ENCODE results near the gene ITGAD.
"Not testable (repeated sequence)": the region's sequence is repeated elsewhere in the genome, so short reads cannot be mapped to it uniquely, and the experiment has no call there.

The ITGAD gene

DNA sequence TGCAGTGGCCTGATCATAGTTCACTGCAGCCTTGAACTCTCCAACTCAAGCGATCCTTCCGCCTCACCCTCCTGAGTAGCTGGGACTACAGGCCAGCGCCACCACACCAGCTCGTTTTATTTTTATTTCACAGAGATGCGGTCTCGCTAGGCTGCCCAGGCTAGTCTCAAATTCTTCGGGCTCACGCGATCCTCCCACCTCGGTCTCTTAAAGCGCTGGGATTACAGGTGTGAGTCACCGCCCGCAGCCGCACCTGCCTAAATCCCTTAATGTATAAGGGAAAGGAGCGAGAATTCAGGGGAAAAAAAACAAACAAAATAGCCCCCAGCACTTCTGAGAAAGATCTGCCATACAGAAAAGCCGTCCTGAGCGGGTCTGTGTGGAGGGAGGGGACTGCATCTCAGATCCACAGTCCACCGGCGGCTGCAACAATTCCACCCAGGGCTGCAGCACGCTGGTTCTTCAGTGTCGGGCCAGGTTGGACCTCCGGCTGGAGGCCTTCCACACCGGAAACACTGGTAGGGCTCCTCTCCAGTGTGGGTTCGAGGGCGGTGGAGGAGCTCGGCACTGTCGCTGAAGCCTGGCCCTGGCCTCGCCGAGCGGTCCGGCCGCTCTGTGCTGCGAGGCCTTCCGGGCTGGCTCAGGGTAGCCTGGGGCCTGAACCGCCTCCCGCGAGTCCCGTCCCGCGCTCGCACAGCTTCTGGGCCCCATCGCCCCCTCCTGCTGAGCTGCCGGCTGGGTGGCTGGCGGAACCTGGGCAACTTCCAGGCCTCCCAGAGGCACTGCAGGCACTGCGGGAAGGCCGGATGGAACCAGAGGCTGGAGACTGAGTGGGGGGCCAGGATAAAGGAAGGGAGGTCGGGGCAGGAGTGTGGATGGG is 42.4 kb downstream of the ITGAD start:
- no peak for DNase-seq

GRCh38 chr16:31436221-31437045 is 43.3 kb downstream of the ITGAD start:
- DNase-seq, result no peak

GRCh38 chr16:31438414-31438813 is 45.3 kb downstream of the ITGAD start:
- DNase-seq, result no peak

DNA sequence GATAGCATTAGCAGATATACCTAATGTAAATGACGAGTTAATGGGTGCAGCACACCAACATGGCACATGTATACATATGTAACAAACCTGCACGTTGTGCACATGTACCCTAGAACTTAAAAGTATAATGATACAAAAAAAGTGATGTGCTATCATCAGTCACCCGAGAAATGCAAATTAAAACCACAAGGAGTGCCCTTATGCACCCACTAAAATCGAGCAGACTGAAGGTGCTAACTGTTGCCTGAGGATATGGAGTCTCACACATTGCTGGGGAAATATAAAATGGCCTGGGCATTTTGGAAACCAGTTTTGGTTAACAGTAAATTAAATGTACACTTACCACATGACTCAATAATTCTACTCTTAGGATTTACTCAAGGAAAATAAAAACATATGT is 45.9 kb downstream of the ITGAD start:
- not testable (repeated sequence) for DNase-seq

DNA sequence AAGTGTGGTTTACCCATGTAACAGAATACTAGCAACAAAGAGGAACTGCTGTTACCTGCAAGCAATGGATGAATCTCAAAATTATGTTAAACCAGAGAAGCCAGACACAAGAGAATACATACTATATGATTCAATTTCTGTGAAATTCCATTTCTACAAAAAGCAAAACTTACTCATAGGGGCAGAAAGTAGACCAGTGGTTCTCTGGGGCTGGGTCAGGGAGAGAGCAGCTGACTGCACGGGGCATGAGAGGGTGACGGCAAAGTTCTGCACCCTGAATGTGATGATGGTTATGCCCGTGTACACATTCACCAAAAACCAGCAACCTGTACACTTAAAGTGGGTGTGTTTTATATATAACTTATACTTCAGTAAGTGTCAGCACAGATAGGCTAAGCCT is 46.4 kb downstream of the ITGAD start:
- DNase-seq, result no peak

- no peak for DNase-seq
Observed at GRCh38 chr16:31440516-31441184, 47.5 kb downstream of the ITGAD start.

DNA sequence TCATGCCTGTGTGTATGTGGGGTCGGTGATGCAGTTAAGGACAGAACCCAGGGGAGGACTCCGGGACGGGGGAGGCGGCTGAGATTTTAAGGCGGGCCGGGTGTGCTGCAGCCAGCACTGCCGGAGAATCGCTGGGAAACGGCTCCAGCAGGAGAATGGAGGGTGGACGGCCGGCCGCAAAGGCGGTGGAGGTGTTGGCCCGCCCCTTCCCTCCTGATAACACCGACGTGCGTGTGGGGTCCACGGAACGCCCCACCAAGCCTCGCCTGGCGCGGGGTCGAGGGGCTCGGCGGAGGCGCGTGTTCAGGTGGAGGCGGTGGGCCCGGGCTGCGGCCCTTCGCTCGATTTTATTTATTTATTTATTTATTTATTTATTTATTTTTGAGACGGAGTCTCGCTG is 48.8 kb downstream of the ITGAD start:
- no peak for DNase-seq

- DNase-seq, result not testable (repeated sequence)
Observed at GRCh38 chr16:31445931-31446330, 52.8 kb downstream of the ITGAD start.

- no peak for DNase-seq
Observed at GRCh38 chr16:31451201-31451600, 58.1 kb downstream of the ITGAD start.

DNA sequence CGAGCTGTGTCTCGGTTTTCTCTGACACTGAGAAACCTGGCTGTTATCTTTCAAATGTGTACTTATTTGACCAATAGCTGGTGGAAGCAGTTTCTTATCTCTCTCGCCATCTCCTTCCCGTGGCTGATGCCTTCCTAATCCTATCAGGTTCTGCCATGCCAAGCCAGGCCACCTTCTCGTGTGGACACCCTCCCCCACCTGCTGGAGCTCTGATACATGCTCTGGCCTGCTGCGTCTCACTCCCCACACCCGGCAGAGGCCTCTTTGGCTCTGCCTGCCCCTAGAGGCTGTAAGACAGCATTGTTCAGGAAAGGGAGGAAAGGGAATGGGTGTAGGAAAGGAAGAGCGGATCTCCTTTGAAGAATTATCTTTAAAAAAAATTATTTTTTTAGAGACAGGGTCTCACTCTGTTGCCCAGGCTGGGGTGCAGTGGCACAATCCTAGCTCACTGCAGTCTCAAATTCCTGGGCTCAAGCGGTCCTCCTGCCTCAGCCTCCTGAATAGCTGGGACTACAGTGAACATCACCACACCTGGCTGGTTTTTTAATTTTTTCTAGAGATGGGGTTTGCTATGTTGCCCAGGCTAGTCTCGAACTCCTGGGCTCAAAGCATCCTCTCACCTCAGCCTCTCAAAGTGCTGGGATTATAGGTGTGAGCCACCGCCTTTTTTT is 58.7 kb downstream of the ITGAD start:
- peak; percentile 10 to 60 for DNase-seq

GRCh38 chr16:31452631-31453106 is 59.5 kb downstream of the ITGAD start:
- no peak for DNase-seq

DNA sequence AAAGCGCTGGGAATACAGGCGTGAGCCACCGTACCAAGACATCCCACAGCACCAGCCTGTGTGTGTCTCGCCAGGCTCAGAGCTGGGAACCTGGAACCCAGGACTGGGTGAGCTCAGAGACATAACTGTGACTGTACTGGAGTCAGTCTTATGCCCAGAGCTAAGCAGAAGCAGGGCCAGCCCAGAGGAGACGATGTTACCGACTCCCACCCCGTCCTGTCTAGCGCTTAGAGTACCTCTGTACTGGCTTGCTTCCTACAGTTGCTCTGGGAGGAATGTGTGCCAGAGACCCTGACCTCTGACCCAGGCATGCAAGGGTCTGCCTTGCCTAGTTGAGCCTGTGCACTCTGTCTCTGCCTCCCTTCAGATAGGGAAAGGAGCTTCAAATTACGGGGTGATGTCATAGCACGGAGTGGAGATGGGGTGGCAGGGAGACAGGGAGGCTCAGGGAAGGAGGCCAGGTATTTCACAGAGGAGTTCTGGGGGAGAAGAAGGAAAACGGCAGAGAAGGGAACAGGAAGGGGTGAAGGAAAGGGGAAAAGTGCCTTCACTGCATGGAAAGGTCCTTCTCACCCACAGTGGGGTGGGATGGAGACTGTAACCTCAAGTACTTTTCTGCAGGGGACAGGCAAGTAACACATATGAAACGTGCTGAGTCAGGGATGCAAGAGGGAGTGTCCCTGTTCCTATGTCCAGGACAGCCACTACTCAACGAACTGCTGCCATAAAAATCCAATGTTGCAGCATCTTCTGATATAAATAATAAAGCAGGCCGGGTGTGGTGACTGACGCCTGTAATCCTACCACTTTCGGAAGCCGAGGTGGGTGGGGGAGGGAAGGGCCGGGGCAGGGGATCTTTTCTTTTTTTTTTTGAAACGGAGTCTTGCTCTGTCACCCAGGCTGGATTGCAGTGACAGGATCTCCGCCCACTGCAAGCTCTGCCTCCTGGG is 60.4 kb downstream of the ITGAD start:
- DNase-seq, result no peak

- DNase-seq, result no peak
Observed at GRCh38 chr16:31455601-31456314, 62.6 kb downstream of the ITGAD start.

DNA sequence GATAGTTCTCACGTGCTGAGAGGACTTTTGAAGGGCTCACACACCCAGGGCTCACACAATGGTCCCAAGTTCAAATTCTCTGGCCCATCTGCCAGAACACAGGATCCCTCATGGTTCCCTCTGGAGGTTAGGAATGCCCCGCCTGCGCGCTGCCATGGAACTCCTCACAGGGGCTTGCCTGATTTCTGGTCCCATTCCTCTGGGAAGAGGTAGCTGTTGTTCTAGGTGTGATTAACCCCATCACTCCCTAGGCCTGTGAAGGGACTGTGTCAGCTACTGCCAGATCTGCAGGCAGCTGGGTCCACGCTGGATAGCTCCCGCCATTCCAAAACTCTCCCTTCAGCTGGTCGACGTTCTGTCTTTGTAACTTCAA is 63.8 kb downstream of the ITGAD start:
- DNase-seq, result no peak

DNA sequence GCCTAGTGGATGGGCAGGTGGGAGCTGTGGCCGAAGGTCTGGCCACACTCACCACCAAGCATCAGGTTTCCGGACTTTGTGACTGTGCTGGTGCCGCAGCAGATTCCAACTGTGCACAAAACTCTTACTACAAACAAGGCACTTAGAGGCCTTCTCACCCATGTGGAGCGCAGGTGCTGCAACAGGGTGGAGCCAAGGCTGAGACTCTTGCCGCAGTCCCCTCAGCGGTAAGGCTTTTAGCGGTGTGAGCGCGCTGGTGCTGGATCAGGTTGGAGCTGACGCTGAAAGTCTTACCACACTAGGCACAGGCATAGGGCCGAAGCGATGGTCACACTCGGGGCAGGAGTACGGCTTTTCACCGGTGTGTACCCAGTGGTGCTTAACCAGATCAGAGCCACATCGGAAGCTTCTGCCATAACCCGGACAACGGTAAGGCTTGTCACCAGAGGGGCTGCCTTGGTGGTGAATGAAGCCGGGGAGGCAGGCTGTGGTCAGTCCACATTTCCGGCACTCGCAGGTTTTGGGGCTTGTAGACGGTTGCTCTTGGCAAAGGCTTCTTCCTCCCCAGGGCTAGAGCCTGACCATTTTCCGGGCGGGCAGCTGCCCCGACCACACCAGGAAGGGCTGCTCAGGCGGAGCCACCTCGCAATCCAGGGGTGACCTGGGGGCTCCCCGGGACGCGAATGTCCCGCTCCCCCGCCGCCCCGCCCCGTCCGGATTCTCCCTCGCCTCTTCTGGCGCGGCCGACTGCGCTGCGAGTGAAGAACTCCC is 65.1 kb downstream of the ITGAD start:
- DNase-seq, result no peak

DNA sequence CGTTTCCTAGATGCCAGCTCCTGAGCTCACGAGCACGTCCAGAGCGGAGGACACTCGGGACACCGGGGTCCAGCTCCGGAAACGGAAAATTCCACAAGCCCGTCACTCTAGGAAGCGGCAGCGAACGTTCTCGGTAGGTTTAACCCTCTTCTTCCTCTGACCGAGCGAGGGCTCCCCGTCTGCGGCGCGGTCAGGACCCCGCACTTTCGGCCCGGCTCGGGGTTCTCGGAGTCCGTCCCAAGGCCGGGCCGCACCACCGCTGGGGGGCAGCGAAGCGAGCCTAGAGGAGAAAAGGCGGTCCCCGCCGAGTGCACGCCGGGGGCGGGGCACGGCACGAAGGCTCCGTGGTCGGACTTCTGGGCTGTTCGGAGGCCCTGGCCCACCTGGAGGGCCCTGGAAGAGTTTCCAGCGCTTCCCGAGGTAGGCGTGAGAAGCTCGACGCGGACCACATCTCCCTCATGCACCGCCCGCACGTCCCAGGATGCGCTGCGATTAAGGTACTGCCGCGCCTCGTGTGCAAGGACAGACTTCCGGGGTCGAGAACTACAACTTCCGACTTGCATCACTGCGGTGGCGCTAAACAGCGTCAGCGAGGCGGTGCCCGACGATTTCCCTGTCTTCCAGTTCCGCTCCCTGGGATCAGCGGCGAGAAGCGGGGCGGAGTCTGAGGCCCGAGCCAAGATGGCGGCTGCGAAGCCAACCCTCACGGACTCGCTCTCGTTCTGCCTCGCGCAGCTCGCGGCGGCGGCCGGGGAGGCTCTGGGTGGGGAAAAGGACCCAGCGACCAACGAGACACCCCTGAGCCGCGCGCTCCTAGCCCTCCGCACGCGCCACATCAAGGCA is 65.9 kb downstream of the ITGAD start, which contains the start of gene ARMC5:
Gene ARMC5, plus strand, starts transcription at position 658 of the 843 bp plus-strand sequence. Its CDS starts 24 bp downstream, at position 682.
- peak; percentile 94 to 97 for DNase-seq

DNA sequence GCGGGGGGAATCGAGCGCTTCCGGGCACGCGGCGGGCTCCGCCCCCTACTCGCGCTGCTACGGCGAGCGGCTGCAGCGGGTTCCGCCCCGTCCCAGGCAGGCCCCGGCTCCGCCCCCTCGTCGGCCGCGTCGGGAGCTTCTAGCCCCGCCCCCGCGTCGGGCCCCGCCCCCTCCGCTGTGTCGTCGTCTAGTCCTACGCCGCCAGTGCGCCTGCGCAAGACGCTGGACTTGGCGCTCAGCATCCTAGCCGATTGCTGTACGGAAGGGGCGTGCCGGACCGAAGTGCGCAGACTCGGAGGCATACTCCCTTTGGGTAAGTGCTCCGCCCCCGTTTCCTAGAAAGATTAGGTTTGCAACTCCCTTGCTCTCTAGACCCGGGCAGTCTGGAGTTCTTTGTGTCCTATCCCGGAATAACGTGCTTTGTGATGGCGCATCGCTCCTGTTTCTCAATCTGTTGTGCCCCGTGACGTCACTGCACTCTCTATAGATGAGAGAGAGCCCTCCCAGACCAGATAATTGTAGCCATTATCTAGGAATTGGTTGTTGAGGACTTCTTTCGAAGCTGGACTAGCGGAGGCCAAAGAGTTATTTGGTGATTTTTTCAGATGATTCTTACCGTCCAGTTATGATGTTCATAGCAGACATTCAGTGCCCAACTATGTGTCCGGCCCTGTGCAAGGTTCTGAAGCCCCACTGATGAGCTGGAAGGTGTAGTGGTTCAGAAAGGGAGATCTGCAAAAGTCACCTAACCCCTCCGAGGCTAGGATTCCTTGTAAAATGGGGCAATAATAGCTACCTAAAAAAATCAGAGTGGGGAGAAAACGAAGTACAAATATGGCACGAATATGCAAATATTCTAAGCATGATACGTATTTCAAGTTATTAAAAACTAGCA is 66.8 kb downstream of the ITGAD start:
- peak; percentile 96 to 99 for DNase-seq

GRCh38 chr16:31460582-31461002 is 67.5 kb downstream of the ITGAD start:
- peak in 1 of 2 experiments; percentile 37 for DNase-seq
